ENCODE results near the gene OR2T27. TPM values are rescaled to one million over a fixed set of nuclear protein-coding genes. Genes with fewer than 3 reads are reported as not detected.

The OR2T27 gene
- total and polyA plus RNA-seq, 2 experiments from 2014 or later = not detected

DNA sequence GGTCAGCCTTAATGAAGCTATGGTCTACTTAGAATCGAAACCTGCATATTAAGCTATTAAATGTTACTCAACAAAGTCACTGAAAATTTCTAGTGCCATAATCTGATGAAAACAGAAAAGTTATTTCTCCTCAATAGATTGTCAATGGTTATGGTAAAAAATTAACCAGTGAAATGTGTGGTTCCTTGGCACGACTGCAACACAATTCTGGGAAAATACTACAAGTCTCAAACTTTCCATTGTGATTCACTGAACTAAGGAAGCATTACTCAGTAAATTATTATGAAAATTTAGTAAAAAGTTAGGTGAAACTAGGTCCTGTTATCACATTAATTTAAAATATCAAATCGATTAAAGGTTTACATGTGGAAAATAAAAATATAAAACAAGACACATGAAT lies 45.0 kb downstream of the OR2T27 start:
- Histone ChIP-seq H3K9me2 (ENCODE audit: insufficient read depth) (no peaks in the 10 kb centered on the region), H3K27ac (ENCODE audit: low read depth) (no peak overlapping the region), H3K79me2 (replicated peaks; ENCODE audit: insufficient read depth) (no peaks in the 10 kb centered on the region), H3K4me2 (no peak overlapping the region), H3K4me3 (no peak overlapping the region), H4K20me1 (replicated peaks; ENCODE audit: insufficient read depth) (no peaks in the 10 kb centered on the region), H2AFZ (no peak overlapping the region), H3K27me3 (ENCODE audit: insufficient read depth) (no peaks in the 10 kb centered on the region), H3K4me1 (ENCODE audit: insufficient read depth) (no peaks in the 10 kb centered on the region), H3K36me3 (ENCODE audit: insufficient read depth) (0 out of 2 replicates have a peak, but pooled peaks cover 4% of the 10 kb centered on the region), H3F3A (replicated peaks; ENCODE audit: low read depth) (no peaks in the 10 kb centered on the region)
- TF ChIP-seq EZH2phosphoT487 (IDR thresholded peaks at IDR 0.05; ENCODE audit: unreplicated experiment) (no peak), CREB1 (CRISPR knock-in tag; IDR thresholded peaks at IDR 0.05; ENCODE audit: low read depth) (no peak), ZNF331 (CRISPR knock-in tag; IDR thresholded peaks at IDR 0.05; ENCODE audit: low read depth) (no peak), NANOG (IDR thresholded peaks at IDR 0.05; ENCODE audit: borderline replicate concordance) (no peak), ZNF114 (CRISPR knock-in tag; IDR thresholded peaks at IDR 0.05) (no peak), STAT1 (IDR thresholded peaks at IDR 0.05; ENCODE audit: unreplicated experiment) (no peak), JUNB (IDR thresholded peaks at IDR 0.05; ENCODE audit: unreplicated experiment) (no peak), POLR2AphosphoS5 (IDR thresholded peaks at IDR 0.05; ENCODE audit: low read depth) (no peak), EZH2 (IDR thresholded peaks at IDR 0.05; ENCODE audit: low read depth, unreplicated experiment) (no peak)
- TF ChIP-seq, protein P1, sequence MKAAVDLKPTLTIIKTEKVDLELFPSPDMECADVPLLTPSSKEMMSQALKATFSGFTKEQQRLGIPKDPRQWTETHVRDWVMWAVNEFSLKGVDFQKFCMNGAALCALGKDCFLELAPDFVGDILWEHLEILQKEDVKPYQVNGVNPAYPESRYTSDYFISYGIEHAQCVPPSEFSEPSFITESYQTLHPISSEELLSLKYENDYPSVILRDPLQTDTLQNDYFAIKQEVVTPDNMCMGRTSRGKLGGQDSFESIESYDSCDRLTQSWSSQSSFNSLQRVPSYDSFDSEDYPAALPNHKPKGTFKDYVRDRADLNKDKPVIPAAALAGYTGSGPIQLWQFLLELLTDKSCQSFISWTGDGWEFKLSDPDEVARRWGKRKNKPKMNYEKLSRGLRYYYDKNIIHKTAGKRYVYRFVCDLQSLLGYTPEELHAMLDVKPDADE (IDR thresholded peaks at IDR 0.05) = no peak
- TF ChIP-seq, protein P2, sequence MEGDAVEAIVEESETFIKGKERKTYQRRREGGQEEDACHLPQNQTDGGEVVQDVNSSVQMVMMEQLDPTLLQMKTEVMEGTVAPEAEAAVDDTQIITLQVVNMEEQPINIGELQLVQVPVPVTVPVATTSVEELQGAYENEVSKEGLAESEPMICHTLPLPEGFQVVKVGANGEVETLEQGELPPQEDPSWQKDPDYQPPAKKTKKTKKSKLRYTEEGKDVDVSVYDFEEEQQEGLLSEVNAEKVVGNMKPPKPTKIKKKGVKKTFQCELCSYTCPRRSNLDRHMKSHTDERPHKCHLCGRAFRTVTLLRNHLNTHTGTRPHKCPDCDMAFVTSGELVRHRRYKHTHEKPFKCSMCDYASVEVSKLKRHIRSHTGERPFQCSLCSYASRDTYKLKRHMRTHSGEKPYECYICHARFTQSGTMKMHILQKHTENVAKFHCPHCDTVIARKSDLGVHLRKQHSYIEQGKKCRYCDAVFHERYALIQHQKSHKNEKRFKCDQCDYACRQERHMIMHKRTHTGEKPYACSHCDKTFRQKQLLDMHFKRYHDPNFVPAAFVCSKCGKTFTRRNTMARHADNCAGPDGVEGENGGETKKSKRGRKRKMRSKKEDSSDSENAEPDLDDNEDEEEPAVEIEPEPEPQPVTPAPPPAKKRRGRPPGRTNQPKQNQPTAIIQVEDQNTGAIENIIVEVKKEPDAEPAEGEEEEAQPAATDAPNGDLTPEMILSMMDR (conservative IDR thresholded peaks at IDR 0.05; ENCODE audit: low read depth in 2 of 2) = no peak
- TF ChIP-seq, protein P3, sequence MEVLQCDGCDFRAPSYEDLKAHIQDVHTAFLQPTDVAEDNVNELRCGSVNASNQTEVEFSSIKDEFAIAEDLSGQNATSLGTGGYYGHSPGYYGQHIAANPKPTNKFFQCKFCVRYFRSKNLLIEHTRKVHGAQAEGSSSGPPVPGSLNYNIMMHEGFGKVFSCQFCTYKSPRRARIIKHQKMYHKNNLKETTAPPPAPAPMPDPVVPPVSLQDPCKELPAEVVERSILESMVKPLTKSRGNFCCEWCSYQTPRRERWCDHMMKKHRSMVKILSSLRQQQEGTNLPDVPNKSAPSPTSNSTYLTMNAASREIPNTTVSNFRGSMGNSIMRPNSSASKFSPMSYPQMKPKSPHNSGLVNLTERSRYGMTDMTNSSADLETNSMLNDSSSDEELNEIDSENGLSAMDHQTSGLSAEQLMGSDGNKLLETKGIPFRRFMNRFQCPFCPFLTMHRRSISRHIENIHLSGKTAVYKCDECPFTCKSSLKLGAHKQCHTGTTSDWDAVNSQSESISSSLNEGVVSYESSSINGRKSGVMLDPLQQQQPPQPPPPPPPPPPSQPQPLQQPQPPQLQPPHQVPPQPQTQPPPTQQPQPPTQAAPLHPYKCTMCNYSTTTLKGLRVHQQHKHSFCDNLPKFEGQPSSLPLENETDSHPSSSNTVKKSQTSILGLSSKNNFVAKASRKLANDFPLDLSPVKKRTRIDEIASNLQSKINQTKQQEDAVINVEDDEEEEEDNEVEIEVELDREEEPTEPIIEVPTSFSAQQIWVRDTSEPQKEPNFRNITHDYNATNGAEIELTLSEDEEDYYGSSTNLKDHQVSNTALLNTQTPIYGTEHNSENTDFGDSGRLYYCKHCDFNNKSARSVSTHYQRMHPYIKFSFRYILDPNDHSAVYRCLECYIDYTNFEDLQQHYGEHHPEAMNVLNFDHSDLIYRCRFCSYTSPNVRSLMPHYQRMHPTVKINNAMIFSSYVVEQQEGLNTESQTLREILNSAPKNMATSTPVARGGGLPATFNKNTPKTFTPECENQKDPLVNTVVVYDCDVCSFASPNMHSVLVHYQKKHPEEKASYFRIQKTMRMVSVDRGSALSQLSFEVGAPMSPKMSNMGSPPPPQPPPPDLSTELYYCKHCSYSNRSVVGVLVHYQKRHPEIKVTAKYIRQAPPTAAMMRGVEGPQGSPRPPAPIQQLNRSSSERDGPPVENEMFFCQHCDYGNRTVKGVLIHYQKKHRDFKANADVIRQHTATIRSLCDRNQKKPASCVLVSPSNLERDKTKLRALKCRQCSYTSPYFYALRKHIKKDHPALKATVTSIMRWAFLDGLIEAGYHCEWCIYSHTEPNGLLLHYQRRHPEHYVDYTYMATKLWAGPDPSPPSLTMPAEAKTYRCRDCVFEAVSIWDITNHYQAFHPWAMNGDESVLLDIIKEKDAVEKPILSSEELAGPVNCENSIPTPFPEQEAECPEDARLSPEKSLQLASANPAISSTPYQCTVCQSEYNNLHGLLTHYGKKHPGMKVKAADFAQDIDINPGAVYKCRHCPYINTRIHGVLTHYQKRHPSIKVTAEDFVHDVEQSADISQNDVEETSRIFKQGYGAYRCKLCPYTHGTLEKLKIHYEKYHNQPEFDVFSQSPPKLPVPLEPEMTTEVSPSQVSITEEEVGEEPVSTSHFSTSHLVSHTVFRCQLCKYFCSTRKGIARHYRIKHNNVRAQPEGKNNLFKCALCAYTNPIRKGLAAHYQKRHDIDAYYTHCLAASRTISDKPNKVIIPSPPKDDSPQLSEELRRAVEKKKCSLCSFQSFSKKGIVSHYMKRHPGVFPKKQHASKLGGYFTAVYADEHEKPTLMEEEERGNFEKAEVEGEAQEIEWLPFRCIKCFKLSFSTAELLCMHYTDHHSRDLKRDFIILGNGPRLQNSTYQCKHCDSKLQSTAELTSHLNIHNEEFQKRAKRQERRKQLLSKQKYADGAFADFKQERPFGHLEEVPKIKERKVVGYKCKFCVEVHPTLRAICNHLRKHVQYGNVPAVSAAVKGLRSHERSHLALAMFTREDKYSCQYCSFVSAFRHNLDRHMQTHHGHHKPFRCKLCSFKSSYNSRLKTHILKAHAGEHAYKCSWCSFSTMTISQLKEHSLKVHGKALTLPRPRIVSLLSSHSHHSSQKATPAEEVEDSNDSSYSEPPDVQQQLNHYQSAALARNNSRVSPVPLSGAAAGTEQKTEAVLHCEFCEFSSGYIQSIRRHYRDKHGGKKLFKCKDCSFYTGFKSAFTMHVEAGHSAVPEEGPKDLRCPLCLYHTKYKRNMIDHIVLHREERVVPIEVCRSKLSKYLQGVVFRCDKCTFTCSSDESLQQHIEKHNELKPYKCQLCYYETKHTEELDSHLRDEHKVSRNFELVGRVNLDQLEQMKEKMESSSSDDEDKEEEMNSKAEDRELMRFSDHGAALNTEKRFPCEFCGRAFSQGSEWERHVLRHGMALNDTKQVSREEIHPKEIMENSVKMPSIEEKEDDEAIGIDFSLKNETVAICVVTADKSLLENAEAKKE (CRISPR knock-in tag; IDR thresholded peaks at IDR 0.05) = no peak
- TF ChIP-seq, protein P4, sequence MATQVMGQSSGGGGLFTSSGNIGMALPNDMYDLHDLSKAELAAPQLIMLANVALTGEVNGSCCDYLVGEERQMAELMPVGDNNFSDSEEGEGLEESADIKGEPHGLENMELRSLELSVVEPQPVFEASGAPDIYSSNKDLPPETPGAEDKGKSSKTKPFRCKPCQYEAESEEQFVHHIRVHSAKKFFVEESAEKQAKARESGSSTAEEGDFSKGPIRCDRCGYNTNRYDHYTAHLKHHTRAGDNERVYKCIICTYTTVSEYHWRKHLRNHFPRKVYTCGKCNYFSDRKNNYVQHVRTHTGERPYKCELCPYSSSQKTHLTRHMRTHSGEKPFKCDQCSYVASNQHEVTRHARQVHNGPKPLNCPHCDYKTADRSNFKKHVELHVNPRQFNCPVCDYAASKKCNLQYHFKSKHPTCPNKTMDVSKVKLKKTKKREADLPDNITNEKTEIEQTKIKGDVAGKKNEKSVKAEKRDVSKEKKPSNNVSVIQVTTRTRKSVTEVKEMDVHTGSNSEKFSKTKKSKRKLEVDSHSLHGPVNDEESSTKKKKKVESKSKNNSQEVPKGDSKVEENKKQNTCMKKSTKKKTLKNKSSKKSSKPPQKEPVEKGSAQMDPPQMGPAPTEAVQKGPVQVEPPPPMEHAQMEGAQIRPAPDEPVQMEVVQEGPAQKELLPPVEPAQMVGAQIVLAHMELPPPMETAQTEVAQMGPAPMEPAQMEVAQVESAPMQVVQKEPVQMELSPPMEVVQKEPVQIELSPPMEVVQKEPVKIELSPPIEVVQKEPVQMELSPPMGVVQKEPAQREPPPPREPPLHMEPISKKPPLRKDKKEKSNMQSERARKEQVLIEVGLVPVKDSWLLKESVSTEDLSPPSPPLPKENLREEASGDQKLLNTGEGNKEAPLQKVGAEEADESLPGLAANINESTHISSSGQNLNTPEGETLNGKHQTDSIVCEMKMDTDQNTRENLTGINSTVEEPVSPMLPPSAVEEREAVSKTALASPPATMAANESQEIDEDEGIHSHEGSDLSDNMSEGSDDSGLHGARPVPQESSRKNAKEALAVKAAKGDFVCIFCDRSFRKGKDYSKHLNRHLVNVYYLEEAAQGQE (IDR thresholded peaks at IDR 0.05; ENCODE audit: unreplicated experiment) = no peak
- ATAC-seq (no peak), DNase-seq (ENCODE audit: low spot score) (no peak)
- Mint-ChIP-seq H3K9me3 (peaks cover 88% of the 10 kb centered on the region), H3K4me3 (no peak overlapping the region), H3K36me3 (ENCODE audit: low read depth) (peaks cover 26% of the 10 kb centered on the region), H3K27me3 (ENCODE audit: insufficient read depth, low read depth, poor library complexity) (no peaks in the 10 kb centered on the region), H3K4me1 (no peaks in the 10 kb centered on the region), H3K27ac (no peak overlapping the region)
